HCT116 (cell line): ENCODE measurements around the gene CXCL13. TPM values are rescaled to one million over a fixed set of nuclear protein-coding genes. Genes with fewer than 3 reads are reported as not detected.

Experiments used
- ATAC-seq: fragments of 200-7000 bp; cut with Tn5 transposase; 2 replicates; pipeline ENCODE4 v1.9.1; 2020; ENCODE audit warnings: mild to moderate bottlenecking, moderate library complexity
- BruUV-seq: library from RNA; stranded (reverse); fragments of 400-500 nt; replicated peaks from 2 replicates; lab custom pipeline; 2021; lab: Mats Ljungman, UMichigan
- CTCF ChIA-PET: fragments of 300-600 bp; sonication (Branson Sonifier 250); formaldehyde crosslinking; loops from one replicate; lab custom pipeline; 2021; ENCODE audit warnings: antibody characterized with exemption; lab: Charles Lee
- POLR2A ChIA-PET: fragments of 300-600, 350-600 bp; sonication (Branson Sonifier 250); formaldehyde crosslinking; loops from one replicate; lab custom pipeline; 2021; ENCODE audit warnings: antibody characterized with exemption; lab: Charles Lee
- RAD21 ChIA-PET, 2 experiments: fragments of 300-600 bp; sonication (Branson Sonifier 250); formaldehyde crosslinking; loops; one replicate each; lab custom pipeline; 2023; ENCODE audit warnings: low total read pairs in 2 of 2; ENCODE audit not compliant: uncharacterized antibody in 2 of 2, unreplicated experiment in 2 of 2, low non-redundant PET in 1 of 2; lab: Charles Lee
- DNase-seq: peaks from one replicate; pipeline ENCODE4 v3.0.0-alpha.2; 2010; ENCODE audit warnings: low read depth, low spot score
- H2AFZ ChIP-seq: fragments of 200-600 bp; shearing (Covaris generic), sonication (generic); 2 replicates; pipeline ENCODE4 v1.6.1; 2017; ENCODE audit warnings: low read depth, mixed run types, mixed read lengths, antibody characterized with exemption, low read length; ENCODE audit not compliant: poor library complexity, severe bottlenecking
- H3K27ac ChIP-seq: 2 replicates; pipeline ENCODE4 v1.5.1; 2012; ENCODE audit warnings: low read depth, low read length
- H3K27me3 ChIP-seq: fragments of 200-600 bp; sonication (generic); 2 replicates; pipeline ENCODE4 v1.6.1; 2016; ENCODE audit warnings: mixed run types, low read length, mixed read lengths; ENCODE audit not compliant: insufficient read depth
- H3K36me3 ChIP-seq, 2 experiments: fragments of 200-500 bp in 1 of 2; fragments of 200-600 bp in 1 of 2; sonication (Bioruptor generic) in 1 of 2; sonication (generic) in 1 of 2; 2 replicates each; pipeline versions ENCODE4 v1.5.1 to v1.6.1; 2014 to 2016; ENCODE audit warnings: low read length in 2 of 2, inconsistent platforms in 1 of 2, mixed read lengths in 1 of 2, mixed run types in 1 of 2; ENCODE audit not compliant: insufficient read depth in 2 of 2, control insufficient read depth in 1 of 2
- H3K4me1 ChIP-seq, 2 experiments: fragments of 200-600 bp in 1 of 2; sonication (generic) in 1 of 2; 2 replicates each; pipeline versions ENCODE4 v1.5.1 to v1.6.1; 2012 to 2017; ENCODE audit warnings: low read length in 2 of 2, inconsistent platforms in 1 of 2, mild to moderate bottlenecking in 1 of 2, mixed read lengths in 1 of 2, mixed run types in 1 of 2, moderate library complexity in 1 of 2; ENCODE audit not compliant: insufficient read depth in 2 of 2, control insufficient read depth in 1 of 2
- H3K4me2 ChIP-seq: fragments of 200-600 bp; sonication (generic); 2 replicates; pipeline ENCODE4 v1.6.1; 2017; ENCODE audit warnings: mixed run types, low read length, mixed read lengths
- H3K4me3 ChIP-seq, 2 experiments: fragments of 200-600 bp in 1 of 2; sonication (generic) in 1 of 2; replicated peaks in 1 of 2; 2 replicates each; pipeline ENCODE4 v1.5.1; 2011 to 2016; ENCODE audit warnings: low read length in 2 of 2, control low read depth in 1 of 2, low read depth in 1 of 2, mild to moderate bottlenecking in 1 of 2, mixed read lengths in 1 of 2, mixed run types in 1 of 2
- H3K79me2 ChIP-seq: fragments of 200-600 bp; sonication (generic); 2 replicates; pipeline ENCODE4 v1.6.1; 2017; ENCODE audit warnings: mild to moderate bottlenecking, mixed run types, low read length, moderate library complexity, mixed read lengths; ENCODE audit not compliant: insufficient read depth
- H3K9ac ChIP-seq: fragments of 200-600 bp; sonication (generic); 2 replicates; pipeline ENCODE4 v1.6.1; 2016; ENCODE audit warnings: low read length, mixed read lengths
- H3K9me2 ChIP-seq: fragments of 200-600 bp; sonication (generic), shearing (Covaris generic); 2 replicates; pipeline ENCODE4 v1.6.1; 2017; ENCODE audit warnings: mixed run types, mild to moderate bottlenecking, moderate library complexity; ENCODE audit not compliant: insufficient read depth
- H3K9me3 ChIP-seq, 2 experiments: fragments of 200-500 bp in 1 of 2; fragments of 200-600 bp in 1 of 2; sonication (Bioruptor generic) in 1 of 2; sonication (generic) in 1 of 2; 2 replicates each; pipeline ENCODE4 v1.6.1; 2014 to 2017; ENCODE audit warnings: low read length in 2 of 2, mixed read lengths in 2 of 2, inconsistent platforms in 1 of 2, low read depth in 1 of 2, mild to moderate bottlenecking in 1 of 2, mixed run types in 1 of 2, moderate library complexity in 1 of 2; ENCODE audit not compliant: control insufficient read depth in 1 of 2, insufficient read depth in 1 of 2
- H4K20me1 ChIP-seq: fragments of 200-600 bp; sonication (generic), shearing (Covaris generic); 2 replicates; pipeline ENCODE4 v1.6.1; 2017; ENCODE audit warnings: mixed run types, mild to moderate bottlenecking, moderate library complexity; ENCODE audit not compliant: insufficient read depth
- CBX3 ChIP-seq: IDR thresholded peaks from 2 replicates; pipeline ENCODE4 v1.6.1; 2012; ENCODE audit warnings: low read depth
- EGR1 ChIP-seq: IDR thresholded peaks from 2 replicates; pipeline ENCODE4 v1.6.1; 2012; ENCODE audit warnings: low read depth
- EZH2 ChIP-seq: fragments of 200-600 bp; sonication (generic); IDR thresholded peaks from 2 replicates; pipeline ENCODE4 v1.6.1; 2017; ENCODE audit warnings: antibody characterized with exemption, mixed run types
- FOSL1 ChIP-seq: IDR thresholded peaks from 2 replicates; pipeline ENCODE4 v1.6.1; 2012; ENCODE audit warnings: low read depth
- POLR2A ChIP-seq: IDR thresholded peaks from 2 replicates; pipeline ENCODE4 v1.7.0; 2011; ENCODE audit warnings: borderline replicate concordance; ENCODE audit not compliant: insufficient read depth, insufficient read length; ENCODE audit errors: extremely low read depth
- REST ChIP-seq: IDR thresholded peaks from 2 replicates; pipeline ENCODE4 v1.6.1; 2012; ENCODE audit warnings: low read depth
- SIN3A ChIP-seq: IDR thresholded peaks from 2 replicates; pipeline ENCODE4 v1.6.1; 2012; ENCODE audit warnings: low read depth
- SP1 ChIP-seq: IDR thresholded peaks from 2 replicates; pipeline ENCODE4 v1.6.1; 2012; ENCODE audit warnings: low read depth
- YY1 ChIP-seq: IDR thresholded peaks from 2 replicates; pipeline ENCODE4 v1.6.1; 2011; ENCODE audit warnings: low read length, low read depth, moderate library complexity, mild to moderate bottlenecking; ENCODE audit not compliant: insufficient replicate concordance; ENCODE audit errors: extremely low read depth
- intact Hi-C: fragments of 100-400 bp; cut with micrococcal nuclease; formaldehyde crosslinking; loops from 2 replicates; pipeline ENCODE4 v1.10.0; 2022
- total RNA-seq: library from RNA; stranded (reverse); gene quantifications from one replicate; pipeline ENCODE4 v1.2.1, GENCODE V29; 2021; ENCODE audit not compliant: unreplicated experiment
- TF ChIP-seq, protein P1 (sequence below): IDR thresholded peaks from 2 replicates; pipeline ENCODE4 v1.6.1; 2011; ENCODE audit warnings: mild to moderate bottlenecking, low read length, moderate library complexity; ENCODE audit not compliant: insufficient replicate concordance; ENCODE audit errors: extremely low read depth

Gene CXCL13
- total RNA-seq, 1 experiment from 2014 or later = not detected

GRCh38 chr4:77624213-77624612, 18.6 kb downstream of the CXCL13 start:
- H3K4me2 ChIP-seq = no peak overlapping the region
- H3K4me3 ChIP-seq = no peak overlapping the region
- H3K4me1 ChIP-seq = no peaks in the 10 kb centered on the region
- TF ChIP-seq, protein P1, sequence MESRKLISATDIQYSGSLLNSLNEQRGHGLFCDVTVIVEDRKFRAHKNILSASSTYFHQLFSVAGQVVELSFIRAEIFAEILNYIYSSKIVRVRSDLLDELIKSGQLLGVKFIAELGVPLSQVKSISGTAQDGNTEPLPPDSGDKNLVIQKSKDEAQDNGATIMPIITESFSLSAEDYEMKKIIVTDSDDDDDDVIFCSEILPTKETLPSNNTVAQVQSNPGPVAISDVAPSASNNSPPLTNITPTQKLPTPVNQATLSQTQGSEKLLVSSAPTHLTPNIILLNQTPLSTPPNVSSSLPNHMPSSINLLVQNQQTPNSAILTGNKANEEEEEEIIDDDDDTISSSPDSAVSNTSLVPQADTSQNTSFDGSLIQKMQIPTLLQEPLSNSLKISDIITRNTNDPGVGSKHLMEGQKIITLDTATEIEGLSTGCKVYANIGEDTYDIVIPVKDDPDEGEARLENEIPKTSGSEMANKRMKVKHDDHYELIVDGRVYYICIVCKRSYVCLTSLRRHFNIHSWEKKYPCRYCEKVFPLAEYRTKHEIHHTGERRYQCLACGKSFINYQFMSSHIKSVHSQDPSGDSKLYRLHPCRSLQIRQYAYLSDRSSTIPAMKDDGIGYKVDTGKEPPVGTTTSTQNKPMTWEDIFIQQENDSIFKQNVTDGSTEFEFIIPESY = no peak
- H3K36me3 ChIP-seq = no peaks in the 10 kb centered on the region
- H3K9me3 ChIP-seq = no peaks in the 10 kb centered on the region
- no peak overlapping the region for H2AFZ ChIP-seq
- DNase-seq = no peak
- H3K27me3 ChIP-seq = no peaks in the 10 kb centered on the region
- ChIA-PET RAD21 (no interaction called here), POLR2A (no interaction called here), CTCF (no interaction called here)
- no TSS peak for BruUV-seq
- no peaks in the 10 kb centered on the region for H3K79me2 ChIP-seq
- no peak overlapping the region for H3K27ac ChIP-seq
- H3K9ac ChIP-seq = no peak overlapping the region
- H4K20me1 ChIP-seq = no peaks in the 10 kb centered on the region
- no peak for ATAC-seq
- no peaks in the 10 kb centered on the region for H3K9me2 ChIP-seq
- intact Hi-C loops = no loop called here

GRCh38 chr4:77625485-77625884, 19.9 kb downstream of the CXCL13 start:
- TF ChIP-seq SIN3A = no peak
- no peak for TF ChIP-seq REST
- TF ChIP-seq EZH2 = no peak
- TF ChIP-seq POLR2A = no peak
- TF ChIP-seq EGR1 = no peak
- TF ChIP-seq, protein P1 = no peak
- TF ChIP-seq SP1 = no peak
- TF ChIP-seq FOSL1 = no peak
- no peak for TF ChIP-seq YY1
- TF ChIP-seq CBX3 = no peak
- ChIA-PET CTCF (interaction anchor here (1.3 kb wide), 1 partner anchor 24 kb away, joined by 4 read pairs; no protein-coding TSS in a partner anchor), POLR2A (no interaction called here), RAD21 (no interaction called here)
- no peaks in the 10 kb centered on the region for H4K20me1 ChIP-seq
- H3K9me2 ChIP-seq = no peaks in the 10 kb centered on the region
- H3K9ac ChIP-seq = no peak overlapping the region
- H3K4me1 ChIP-seq = no peaks in the 10 kb centered on the region
- no TSS peak for BruUV-seq
- no peak overlapping the region for H2AFZ ChIP-seq
- H3K9me3 ChIP-seq = no peaks in the 10 kb centered on the region
- H3K79me2 ChIP-seq = no peaks in the 10 kb centered on the region
- no peak overlapping the region for H3K4me2 ChIP-seq
- H3K27ac ChIP-seq = no peak overlapping the region
- ATAC-seq (no peak), DNase-seq (no peak)
- intact Hi-C loops = no loop called here
- H3K36me3 ChIP-seq = no peaks in the 10 kb centered on the region
- no peak overlapping the region for H3K4me3 ChIP-seq
- no peaks in the 10 kb centered on the region for H3K27me3 ChIP-seq
